Suppressor macrophage treated with lipopolysaccharide for 4 hours (primary cell): ENCODE data around the gene CDH8.
"Not testable (repeated sequence)": the region's sequence is repeated elsewhere in the genome, so short reads cannot be mapped to it uniquely, and the experiment has no call there.

Source experiments
- DNase-seq: peaks from one replicate; pipeline ENCODE4 v3.0.0-alpha.2; 2020

CDH8 gene

GRCh38 chr16:61836804-61837393 is 199.3 kb downstream of the CDH8 start:
- DNase-seq, result no peak

- DNase-seq, result no peak
Measured at GRCh38 chr16:61834082-61834481, 202.2 kb downstream of the CDH8 start.

GRCh38 chr16:61831351-61831917 is 204.8 kb downstream of the CDH8 start:
- DNase-seq, result no peak

- DNase-seq, result no peak
Measured at GRCh38 chr16:61829631-61830030, 206.6 kb downstream of the CDH8 start.

GRCh38 chr16:61823326-61823725 is 212.9 kb downstream of the CDH8 start:
- no peak for DNase-seq

- no peak for DNase-seq
Measured at GRCh38 chr16:61820820-61821219, 215.4 kb downstream of the CDH8 start.

GRCh38 chr16:61820398-61820797 is 215.8 kb downstream of the CDH8 start:
- no peak for DNase-seq

GRCh38 chr16:61818850-61819249 is 217.4 kb downstream of the CDH8 start:
- no peak for DNase-seq

- no peak for DNase-seq
Measured at GRCh38 chr16:61817583-61818278, 218.5 kb downstream of the CDH8 start.

- no peak for DNase-seq
Measured at GRCh38 chr16:61814726-61815347, 221.4 kb downstream of the CDH8 start.

GRCh38 chr16:61813339-61813738 is 222.9 kb downstream of the CDH8 start:
- no peak for DNase-seq

GRCh38 chr16:61812251-61812650 is 224.0 kb downstream of the CDH8 start:
- DNase-seq, result no peak

- DNase-seq, result no peak
Measured at GRCh38 chr16:61807551-61807950, 228.7 kb downstream of the CDH8 start.

GRCh38 chr16:61801217-61801616 is 235.0 kb downstream of the CDH8 start:
- DNase-seq, result not testable (repeated sequence)

GRCh38 chr16:61798741-61799140 is 237.5 kb downstream of the CDH8 start:
- no peak for DNase-seq

GRCh38 chr16:61797961-61798507 is 238.2 kb downstream of the CDH8 start:
- no peak for DNase-seq

- no peak for DNase-seq
Measured at GRCh38 chr16:61797296-61797795, 238.9 kb downstream of the CDH8 start.

GRCh38 chr16:61792194-61792909 is 243.9 kb downstream of the CDH8 start:
- DNase-seq, result no peak

- no peak for DNase-seq
Measured at GRCh38 chr16:61791464-61791863, 244.8 kb downstream of the CDH8 start.

- DNase-seq, result not testable (repeated sequence)
Measured at GRCh38 chr16:61781855-61782254, 254.4 kb downstream of the CDH8 start.

- no peak for DNase-seq
Measured at GRCh38 chr16:61780161-61780560, 256.1 kb downstream of the CDH8 start.

- no peak for DNase-seq
Measured at GRCh38 chr16:61770301-61770700, 265.9 kb downstream of the CDH8 start.

- no peak for DNase-seq
Measured at GRCh38 chr16:61763991-61764390, 272.2 kb downstream of the CDH8 start.
